HL-60 (cell line): Measurements from ENCODE around the gene PLBD2.

ENCODE experiments used
- DNase-seq, 2 experiments: peaks; one replicate each; pipeline ENCODE4 v3.0.0-alpha.2; 2010 to 2020; ENCODE audit warnings: low read depth in 1 of 2, low spot score in 1 of 2
- H3K27ac ChIP-seq: fragments of 250-450 bp; sonication (Bioruptor Pico); replicated peaks from 2 replicates; pipeline ENCODE4 v1.5.1; 2020; ENCODE audit warnings: mild to moderate bottlenecking, moderate library complexity
- H3K27me3 ChIP-seq: fragments of 250-450 bp; sonication (Bioruptor Pico); 2 replicates; pipeline ENCODE4 v1.5.1; 2021; ENCODE audit warnings: mild to moderate bottlenecking, moderate library complexity; ENCODE audit not compliant: insufficient read depth, poor library complexity, severe bottlenecking
- H3K4me3 ChIP-seq: replicated peaks from 2 replicates; pipeline ENCODE4 v1.5.1; 2011; ENCODE audit warnings: mild to moderate bottlenecking, control low read depth, low read length; ENCODE audit not compliant: insufficient read depth
- GABPA ChIP-seq: IDR thresholded peaks from 2 replicates; pipeline ENCODE4 v1.6.1; 2012; ENCODE audit warnings: low read depth
- POLR2AphosphoS5 ChIP-seq: IDR thresholded peaks from 2 replicates; pipeline ENCODE4 v1.6.1; 2012; ENCODE audit warnings: low read depth
- SPI1 ChIP-seq: IDR thresholded peaks from 2 replicates; pipeline ENCODE4 v1.6.1; 2012; ENCODE audit warnings: low read depth, mild to moderate bottlenecking, borderline replicate concordance
- TF ChIP-seq, protein P1 (sequence below): IDR thresholded peaks from one replicate; pipeline ENCODE4 v1.5.1; 2011; ENCODE audit warnings: low read length, control low read depth, inconsistent platforms; ENCODE audit not compliant: insufficient read depth
- TF ChIP-seq, protein P2 (sequence below): IDR thresholded peaks from 2 replicates; pipeline ENCODE4 v1.6.1; 2012; ENCODE audit warnings: low read depth; ENCODE audit not compliant: insufficient replicate concordance

Gene PLBD2

DNA sequence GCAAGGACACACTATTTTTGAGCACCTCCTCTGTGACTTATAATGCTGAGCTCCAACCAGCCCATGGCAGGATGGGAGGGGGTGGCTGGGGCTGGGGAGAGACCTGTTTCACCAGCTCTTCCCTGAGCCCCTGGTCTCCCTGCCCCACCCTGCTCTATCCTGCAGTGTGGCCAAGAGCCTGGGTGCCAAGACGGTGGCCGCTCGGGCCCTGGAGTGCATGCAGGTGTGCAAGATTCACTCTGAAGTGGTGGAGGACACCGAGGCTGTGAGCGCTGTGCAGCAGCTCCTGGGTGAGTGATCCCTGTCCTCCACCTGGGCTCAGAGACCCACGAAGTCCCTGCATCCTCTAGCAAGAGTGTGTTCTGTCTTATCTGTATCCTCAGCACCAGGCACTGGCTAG, 78.2 kb downstream of the PLBD2 start:
- Histone ChIP-seq H3K4me3 (no peak overlapping the region), H3K27me3 (no peaks in the 10 kb centered on the region), H3K27ac (no peak overlapping the region)
- TF ChIP-seq SPI1 (no peak), POLR2AphosphoS5 (no peak), GABPA (no peak)
- TF ChIP-seq, protein P1, sequence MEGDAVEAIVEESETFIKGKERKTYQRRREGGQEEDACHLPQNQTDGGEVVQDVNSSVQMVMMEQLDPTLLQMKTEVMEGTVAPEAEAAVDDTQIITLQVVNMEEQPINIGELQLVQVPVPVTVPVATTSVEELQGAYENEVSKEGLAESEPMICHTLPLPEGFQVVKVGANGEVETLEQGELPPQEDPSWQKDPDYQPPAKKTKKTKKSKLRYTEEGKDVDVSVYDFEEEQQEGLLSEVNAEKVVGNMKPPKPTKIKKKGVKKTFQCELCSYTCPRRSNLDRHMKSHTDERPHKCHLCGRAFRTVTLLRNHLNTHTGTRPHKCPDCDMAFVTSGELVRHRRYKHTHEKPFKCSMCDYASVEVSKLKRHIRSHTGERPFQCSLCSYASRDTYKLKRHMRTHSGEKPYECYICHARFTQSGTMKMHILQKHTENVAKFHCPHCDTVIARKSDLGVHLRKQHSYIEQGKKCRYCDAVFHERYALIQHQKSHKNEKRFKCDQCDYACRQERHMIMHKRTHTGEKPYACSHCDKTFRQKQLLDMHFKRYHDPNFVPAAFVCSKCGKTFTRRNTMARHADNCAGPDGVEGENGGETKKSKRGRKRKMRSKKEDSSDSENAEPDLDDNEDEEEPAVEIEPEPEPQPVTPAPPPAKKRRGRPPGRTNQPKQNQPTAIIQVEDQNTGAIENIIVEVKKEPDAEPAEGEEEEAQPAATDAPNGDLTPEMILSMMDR, result no peak
- TF ChIP-seq, protein P2, sequence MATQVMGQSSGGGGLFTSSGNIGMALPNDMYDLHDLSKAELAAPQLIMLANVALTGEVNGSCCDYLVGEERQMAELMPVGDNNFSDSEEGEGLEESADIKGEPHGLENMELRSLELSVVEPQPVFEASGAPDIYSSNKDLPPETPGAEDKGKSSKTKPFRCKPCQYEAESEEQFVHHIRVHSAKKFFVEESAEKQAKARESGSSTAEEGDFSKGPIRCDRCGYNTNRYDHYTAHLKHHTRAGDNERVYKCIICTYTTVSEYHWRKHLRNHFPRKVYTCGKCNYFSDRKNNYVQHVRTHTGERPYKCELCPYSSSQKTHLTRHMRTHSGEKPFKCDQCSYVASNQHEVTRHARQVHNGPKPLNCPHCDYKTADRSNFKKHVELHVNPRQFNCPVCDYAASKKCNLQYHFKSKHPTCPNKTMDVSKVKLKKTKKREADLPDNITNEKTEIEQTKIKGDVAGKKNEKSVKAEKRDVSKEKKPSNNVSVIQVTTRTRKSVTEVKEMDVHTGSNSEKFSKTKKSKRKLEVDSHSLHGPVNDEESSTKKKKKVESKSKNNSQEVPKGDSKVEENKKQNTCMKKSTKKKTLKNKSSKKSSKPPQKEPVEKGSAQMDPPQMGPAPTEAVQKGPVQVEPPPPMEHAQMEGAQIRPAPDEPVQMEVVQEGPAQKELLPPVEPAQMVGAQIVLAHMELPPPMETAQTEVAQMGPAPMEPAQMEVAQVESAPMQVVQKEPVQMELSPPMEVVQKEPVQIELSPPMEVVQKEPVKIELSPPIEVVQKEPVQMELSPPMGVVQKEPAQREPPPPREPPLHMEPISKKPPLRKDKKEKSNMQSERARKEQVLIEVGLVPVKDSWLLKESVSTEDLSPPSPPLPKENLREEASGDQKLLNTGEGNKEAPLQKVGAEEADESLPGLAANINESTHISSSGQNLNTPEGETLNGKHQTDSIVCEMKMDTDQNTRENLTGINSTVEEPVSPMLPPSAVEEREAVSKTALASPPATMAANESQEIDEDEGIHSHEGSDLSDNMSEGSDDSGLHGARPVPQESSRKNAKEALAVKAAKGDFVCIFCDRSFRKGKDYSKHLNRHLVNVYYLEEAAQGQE, result no peak
- DNase-seq, result no peak

DNA sequence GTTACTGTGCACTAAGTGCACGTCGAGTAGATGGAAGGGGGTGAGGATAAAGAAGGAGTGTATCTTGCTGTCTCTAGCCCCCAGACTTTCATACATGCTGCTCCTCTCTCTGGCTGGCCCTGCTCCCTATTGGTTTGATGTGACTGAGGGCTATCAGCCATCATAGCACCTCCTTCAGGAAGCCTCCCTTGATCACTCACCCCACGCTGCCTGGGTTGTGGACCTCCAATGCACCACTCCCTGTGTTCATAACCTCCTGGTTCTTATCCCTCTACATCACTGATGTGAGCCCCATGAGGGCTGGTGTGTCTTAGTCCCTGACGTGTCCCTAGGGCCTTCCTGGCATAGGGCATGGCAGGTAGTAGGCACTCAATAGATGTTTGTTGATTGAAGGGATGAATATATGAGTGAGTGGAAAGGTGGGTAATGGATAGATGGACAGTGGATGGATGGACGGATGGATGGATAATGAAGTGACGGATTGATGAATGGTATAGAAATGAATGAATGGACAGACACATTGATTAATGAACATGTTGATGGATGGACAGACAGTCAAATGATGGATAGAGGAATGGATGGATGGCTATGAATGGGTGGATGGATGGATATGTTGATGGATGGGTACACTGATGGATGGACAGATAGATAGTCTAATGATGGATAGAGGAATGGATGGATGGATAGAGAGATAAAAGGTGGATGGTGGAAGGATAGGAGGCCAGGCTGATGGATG, 78.8 kb downstream of the PLBD2 start:
- no peak overlapping the region for H3K27ac ChIP-seq
- H3K4me3 ChIP-seq, result no peak overlapping the region
- no peaks in the 10 kb centered on the region for H3K27me3 ChIP-seq
- no peak for TF ChIP-seq POLR2AphosphoS5
- no peak for TF ChIP-seq GABPA
- TF ChIP-seq, protein P2, result no peak
- TF ChIP-seq, protein P1, result no peak
- no peak for TF ChIP-seq SPI1
- DNase-seq, result no peak

DNA sequence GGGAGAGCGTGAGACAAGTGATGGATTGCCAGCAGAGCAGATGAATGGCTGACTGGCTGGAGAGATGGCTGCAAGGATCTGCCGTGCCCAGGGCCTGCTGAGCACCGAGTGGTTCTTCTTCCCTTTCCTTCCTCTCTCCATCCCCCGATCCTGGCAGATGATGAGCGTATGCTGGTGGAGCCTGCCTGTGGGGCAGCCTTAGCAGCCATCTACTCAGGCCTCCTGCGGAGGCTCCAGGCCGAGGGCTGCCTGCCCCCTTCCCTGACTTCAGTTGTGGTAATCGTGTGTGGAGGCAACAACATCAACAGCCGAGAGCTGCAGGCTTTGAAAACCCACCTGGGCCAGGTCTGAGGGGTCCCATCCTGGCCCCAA, 79.3 kb downstream of the PLBD2 start:
- H3K27ac ChIP-seq, result no peak overlapping the region

More for the DNA sequence above, 79.3 kb downstream of the PLBD2 start:
- Histone ChIP-seq H3K27me3 (no peaks in the 10 kb centered on the region), H3K4me3 (no peak overlapping the region)
- no peak for DNase-seq
- no peak for TF ChIP-seq GABPA
- TF ChIP-seq SPI1, result no peak
- no peak for TF ChIP-seq POLR2AphosphoS5
- TF ChIP-seq, protein P2, result no peak
- TF ChIP-seq, protein P1, result no peak
